IMR-90 (cell line): Measurements from ENCODE around the gene PRKN. TPM values are rescaled to one million over a fixed set of nuclear protein-coding genes. Genes with fewer than 3 reads are reported as not detected.

Experiments
- ATAC-seq: fragments of 200-7000 bp; cut with Tn5 transposase; 2 replicates; pipeline ENCODE4 v1.9.1; 2020; ENCODE audit warnings: low read depth, mild to moderate bottlenecking, moderate library complexity
- BruUV-seq: library from RNA; stranded (reverse); fragments of 400-500 nt; replicated peaks from 2 replicates; lab custom pipeline; 2021; lab: Mats Ljungman, UMichigan
- CTCF ChIA-PET: fragments of 300-600 bp; formaldehyde crosslinking; extraction: SDS; loops from one replicate; lab custom pipeline; 2021; ENCODE audit warnings: antibody characterized with exemption; lab: Yijun Ruan, JAX
- POLR2A ChIA-PET: fragments of 300-600 bp; sonication (Branson Sonifier 250); formaldehyde crosslinking; loops from one replicate; lab custom pipeline; 2022; ENCODE audit warnings: antibody characterized with exemption; ENCODE audit not compliant: unreplicated experiment; lab: Charles Lee
- DNase-seq: peaks from one replicate; pipeline ENCODE4 v3.0.0; 2013
- H2AFZ ChIP-seq: replicated peaks from 2 replicates; pipeline ENCODE3; 2013; ENCODE audit warnings: low read length, mild to moderate bottlenecking; ENCODE audit not compliant: poor library complexity
- H2AK5ac ChIP-seq: 2 replicates; pipeline ENCODE4 v1.6.1; 2013; ENCODE audit warnings: low read depth, low read length, inconsistent platforms
- H2AK9ac ChIP-seq: replicated peaks from 2 replicates; pipeline ENCODE3; 2013; ENCODE audit warnings: mild to moderate bottlenecking, low read depth, low read length, moderate library complexity; ENCODE audit not compliant: poor library complexity
- H2BK120ac ChIP-seq: 2 replicates; pipeline ENCODE4 v1.6.1; 2013; ENCODE audit warnings: low read depth, low read length, inconsistent platforms
- H2BK15ac ChIP-seq: 3 replicates; pipeline ENCODE4 v1.6.1; 2013; ENCODE audit warnings: low read depth, low read length, inconsistent platforms
- H2BK20ac ChIP-seq: 2 replicates; pipeline ENCODE4 v1.6.1; 2013; ENCODE audit warnings: low read depth, mild to moderate bottlenecking, inconsistent platforms, low read length, moderate library complexity
- H2BK5ac ChIP-seq: 2 replicates; pipeline ENCODE4 v1.6.1; 2013; ENCODE audit warnings: mild to moderate bottlenecking, low read depth, low read length, inconsistent platforms; ENCODE audit not compliant: poor library complexity, severe bottlenecking
- H3K14ac ChIP-seq: replicated peaks from 2 replicates; pipeline ENCODE4 v1.6.1; 2013; ENCODE audit warnings: low read depth, low read length, inconsistent platforms
- H3K18ac ChIP-seq: 2 replicates; pipeline ENCODE4 v1.6.1; 2013; ENCODE audit warnings: low read depth, low read length, control low read depth
- H3K23ac ChIP-seq: 2 replicates; pipeline ENCODE4 v1.6.1; 2013; ENCODE audit warnings: low read depth, low read length, inconsistent platforms
- H3K27ac ChIP-seq: 2 replicates; pipeline ENCODE4 v1.5.1; 2013; ENCODE audit warnings: mild to moderate bottlenecking, control low read depth, low read length; ENCODE audit not compliant: insufficient read depth
- H3K27me3 ChIP-seq: 2 replicates; pipeline ENCODE4 v1.6.1; 2013; ENCODE audit warnings: low read length; ENCODE audit not compliant: control insufficient read depth, insufficient read depth
- H3K36me3 ChIP-seq: 2 replicates; pipeline ENCODE4 v1.6.1; 2013; ENCODE audit warnings: low read length, mixed read lengths; ENCODE audit not compliant: control insufficient read depth, insufficient read depth
- H3K4ac ChIP-seq: 2 replicates; pipeline ENCODE4 v1.6.1; 2013; ENCODE audit warnings: low read depth, low read length, inconsistent platforms
- H3K4me1 ChIP-seq: 2 replicates; pipeline ENCODE4 v1.6.1; 2013; ENCODE audit warnings: low read length, mixed read lengths; ENCODE audit not compliant: control insufficient read depth, insufficient read depth
- H3K4me2 ChIP-seq: 2 replicates; pipeline ENCODE4 v1.6.1; 2013; ENCODE audit warnings: low read depth, mild to moderate bottlenecking, control low read depth, low read length, moderate library complexity
- H3K4me3 ChIP-seq: 2 replicates; pipeline ENCODE4 v1.5.1; 2013; ENCODE audit warnings: low read depth, mild to moderate bottlenecking, control low read depth, low read length, moderate library complexity; ENCODE audit not compliant: insufficient read depth
- H3K56ac ChIP-seq: 2 replicates; pipeline ENCODE4 v1.6.1; 2013; ENCODE audit warnings: low read length, inconsistent platforms; ENCODE audit not compliant: insufficient read depth; ENCODE audit errors: extremely low read depth
- H3K79me1 ChIP-seq, 2 experiments: 2 replicates each; pipeline ENCODE4 v1.6.1; 2013; ENCODE audit warnings: low read length in 2 of 2, inconsistent platforms in 1 of 2, low read depth in 1 of 2
- H3K9ac ChIP-seq: 2 replicates; pipeline ENCODE4 v1.6.1; 2013; ENCODE audit warnings: low read depth, low read length, control low read depth
- H3K9me1 ChIP-seq: 2 replicates; pipeline ENCODE4 v1.6.1; 2013; ENCODE audit warnings: low read length, inconsistent platforms; ENCODE audit not compliant: insufficient read depth
- H3K9me3 ChIP-seq: 2 replicates; pipeline ENCODE4 v1.6.1; 2013; ENCODE audit warnings: low read length; ENCODE audit not compliant: control insufficient read depth, insufficient read depth
- H4K20me1 ChIP-seq: 2 replicates; pipeline ENCODE4 v1.6.1; 2013; ENCODE audit warnings: low read length, inconsistent platforms; ENCODE audit not compliant: insufficient read depth
- H4K5ac ChIP-seq: 2 replicates; pipeline ENCODE4 v1.6.1; 2013; ENCODE audit warnings: mild to moderate bottlenecking, low read depth, low read length, control low read depth
- H4K8ac ChIP-seq, 2 experiments: 2 replicates each; pipeline ENCODE4 v1.6.1; 2013; ENCODE audit warnings: low read depth in 2 of 2, low read length in 2 of 2, control low read depth in 1 of 2, inconsistent platforms in 1 of 2
- H4K91ac ChIP-seq: 2 replicates; pipeline ENCODE4 v1.6.1; 2013; ENCODE audit warnings: low read depth, low read length, inconsistent platforms; ENCODE audit not compliant: insufficient read depth
- BHLHE40 ChIP-seq: fragments of 150-350 bp; IDR thresholded peaks from 2 replicates; pipeline ENCODE4 v1.6.1; 2016; ENCODE audit warnings: mild to moderate bottlenecking, low read depth, low read length
- CEBPB ChIP-seq: IDR thresholded peaks from 2 replicates; pipeline ENCODE4 v1.6.1; 2012; ENCODE audit warnings: low read depth, low read length, improper control_type of control experiment
- CHD1 ChIP-seq: IDR thresholded peaks from 2 replicates; pipeline ENCODE4 v1.6.1; 2012; ENCODE audit warnings: low read depth, low read length, improper control_type of control experiment
- CTCF ChIP-seq: conservative IDR thresholded peaks from 2 replicates; pipeline ENCODE4 v1.5.1; 2012; ENCODE audit warnings: mild to moderate bottlenecking, low read depth, low read length, improper control_type of control experiment
- FOS ChIP-seq: fragments of 150-350 bp; IDR thresholded peaks from 2 replicates; pipeline ENCODE4 v1.6.1; 2016; ENCODE audit warnings: low read depth, low read length
- MAFK ChIP-seq: IDR thresholded peaks from 2 replicates; pipeline ENCODE4 v1.6.1; 2012; ENCODE audit warnings: low read depth, low read length, improper control_type of control experiment
- MAZ ChIP-seq: IDR thresholded peaks from 2 replicates; pipeline ENCODE4 v1.6.1; 2012; ENCODE audit warnings: low read depth, mild to moderate bottlenecking, low read length, improper control_type of control experiment, moderate library complexity, borderline replicate concordance
- MXI1 ChIP-seq: IDR thresholded peaks from 2 replicates; pipeline ENCODE4 v1.6.1; 2012; ENCODE audit warnings: low read depth, mild to moderate bottlenecking, low read length, moderate library complexity, borderline replicate concordance
- NFE2L2 ChIP-seq: fragments of 150-350 bp; IDR thresholded peaks from 2 replicates; pipeline ENCODE4 v1.6.1; 2016; ENCODE audit warnings: low read depth, mild to moderate bottlenecking, low read length
- POLR2A ChIP-seq: IDR thresholded peaks from 2 replicates; pipeline ENCODE4 v1.6.1; 2012; ENCODE audit warnings: mild to moderate bottlenecking, low read depth, low read length
- RAD21 ChIP-seq: IDR thresholded peaks from 2 replicates; pipeline ENCODE4 v1.6.1; 2012; ENCODE audit warnings: low read length, improper control_type of control experiment
- RCOR1 ChIP-seq: IDR thresholded peaks from 2 replicates; pipeline ENCODE4 v1.6.1; 2012; ENCODE audit warnings: mild to moderate bottlenecking, low read length, improper control_type of control experiment; ENCODE audit not compliant: insufficient replicate concordance
- RFX5 ChIP-seq: IDR thresholded peaks from 2 replicates; pipeline ENCODE4 v1.8.0; 2012; ENCODE audit warnings: low read depth, mild to moderate bottlenecking, low read length, moderate library complexity
- SMC3 ChIP-seq: fragments of 150-350 bp; IDR thresholded peaks from 2 replicates; pipeline ENCODE4 v1.6.1; 2016; ENCODE audit warnings: low read depth, mild to moderate bottlenecking, antibody characterized with exemption, low read length, moderate library complexity
- USF2 ChIP-seq: fragments of 150-350 bp; IDR thresholded peaks from 2 replicates; pipeline ENCODE4 v1.6.1; 2017; ENCODE audit warnings: mild to moderate bottlenecking, antibody characterized with exemption, low read length, low read depth
- WGBS, 2 experiments: methylation state at CpG; one replicate each; pipeline versions ENCODE4 v1.1.5 to v1.1.7; 2013; ENCODE audit warnings: missing lambda C conversion rate in 2 of 2; ENCODE audit not compliant: insufficient read length in 1 of 2; ENCODE audit errors: extremely low coverage in 2 of 2; 5-methylcytosine and 5-hydroxymethylcytosine counted together
- dilution Hi-C: fragments of 300-500 bp; cut with HindIII; formaldehyde crosslinking; loops from one replicate; pipeline ENCODE4 v1.14.3; 2018; ENCODE audit warnings: low sequenced_read_pairs; ENCODE audit not compliant: unreplicated experiment
- in situ Hi-C: fragments of 300-500 bp; cut with MboI; formaldehyde crosslinking; loops from 3 replicates; pipeline ENCODE4 v1.14.3; 2019; ENCODE audit warnings: low sequenced_read_pairs, inconsistent platforms, mixed read lengths
- intact Hi-C: fragments of 100-400 bp; cut with micrococcal nuclease; formaldehyde crosslinking; loops from 2 replicates; pipeline ENCODE4 v1.10.0; 2022
- polyA plus RNA-seq, 3 experiments: library from polyadenylated mRNA; depleted of rRNA; stranded (reverse); fragments of >200 nt; gene quantifications; 2 replicates each; pipeline ENCODE4 v1.2.3, GENCODE V29; 2012; ENCODE audit warnings: low replicate concordance in 1 of 3
- total RNA-seq: library from RNA; depleted of rRNA; stranded (reverse); fragments of >200 nt; gene quantifications from 2 replicates; pipeline ENCODE4 v1.2.3, GENCODE V29; 2012
- TF ChIP-seq, protein P1 (sequence below): fragments of 150-350 bp; IDR thresholded peaks from 2 replicates; pipeline ENCODE4 v1.6.1; 2016; ENCODE audit warnings: low read depth, mild to moderate bottlenecking, low read length, moderate library complexity, borderline replicate concordance

Gene PRKN
- total and polyA plus RNA-seq, 2 of the 4 experiments (the other 2 are of a cell fraction): 0.15 to 0.18 TPM

- Histone ChIP-seq H4K91ac (no peak overlapping the region), H4K8ac (no peak overlapping the region), H4K20me1 (no peaks in the 10 kb centered on the region), H3K4me1 (no peaks in the 10 kb centered on the region), H3K4me2 (no peak overlapping the region), H3K23ac (no peak overlapping the region), H2BK20ac (no peak overlapping the region), H3K36me3 (no peaks in the 10 kb centered on the region), H2AFZ (no peak overlapping the region), H3K9ac (no peak overlapping the region), H3K18ac (no peak overlapping the region), H2BK5ac (no peak overlapping the region), H2BK120ac (no peak overlapping the region), H3K79me1 (no peaks in the 10 kb centered on the region), H2BK15ac (no peak overlapping the region), H3K56ac (no peak overlapping the region), H3K4ac (no peak overlapping the region), H3K14ac (no peak overlapping the region), H3K9me3 (peaks cover 29% of the 10 kb centered on the region), H3K27me3 (no peaks in the 10 kb centered on the region), H3K27ac (no peak overlapping the region), H3K9me1 (no peaks in the 10 kb centered on the region), H4K5ac (no peak overlapping the region), H2AK9ac (no peak overlapping the region), H3K4me3 (no peak overlapping the region), H2AK5ac (no peak overlapping the region)
- TF ChIP-seq CHD1 (no peak), RAD21 (no peak), CEBPB (no peak), BHLHE40 (no peak), CTCF (no peak), RFX5 (no peak), RCOR1 (no peak), FOS (no peak), MXI1 (no peak), SMC3 (no peak), MAFK (no peak), USF2 (no peak), NFE2L2 (no peak), POLR2A (no peak), MAZ (no peak)
- TF ChIP-seq, protein P1, sequence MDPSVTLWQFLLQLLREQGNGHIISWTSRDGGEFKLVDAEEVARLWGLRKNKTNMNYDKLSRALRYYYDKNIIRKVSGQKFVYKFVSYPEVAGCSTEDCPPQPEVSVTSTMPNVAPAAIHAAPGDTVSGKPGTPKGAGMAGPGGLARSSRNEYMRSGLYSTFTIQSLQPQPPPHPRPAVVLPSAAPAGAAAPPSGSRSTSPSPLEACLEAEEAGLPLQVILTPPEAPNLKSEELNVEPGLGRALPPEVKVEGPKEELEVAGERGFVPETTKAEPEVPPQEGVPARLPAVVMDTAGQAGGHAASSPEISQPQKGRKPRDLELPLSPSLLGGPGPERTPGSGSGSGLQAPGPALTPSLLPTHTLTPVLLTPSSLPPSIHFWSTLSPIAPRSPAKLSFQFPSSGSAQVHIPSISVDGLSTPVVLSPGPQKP: no peak
- 63% methylated on average over 2 of the region's 11 CpGs; no CpG with 5 or more reads in 1 of the 2 experiments for WGBS, 2 experiments
- ATAC-seq (no peak), DNase-seq (no peak)
- intact Hi-C loops (no loop called here), dilution Hi-C loops (no loop called here), in situ Hi-C loops (no loop called here)
- no TSS peak for BruUV-seq
- ChIA-PET CTCF (no interaction called here), POLR2A (no interaction called here)
These were observed 669.2 kb downstream of the PRKN start for GRCh38 chr6:162058281-162058875.
